Neural cell (in vitro differentiated cells): ENCODE results near the gene CTNNA2. TPM values are rescaled to one million over a fixed set of nuclear protein-coding genes. Genes with fewer than 3 reads are reported as not detected.
"Not testable (repeated sequence)": the region's sequence is repeated elsewhere in the genome, so short reads cannot be mapped to it uniquely, and the experiment has no call there.

ENCODE experiments used
- H2AFZ ChIP-seq: fragments of 200-600, 300-800 bp; sonication (generic), shearing (Covaris generic); 2 replicates; pipeline ENCODE4 v1.6.0; 2014; ENCODE audit warnings: low read depth, mild to moderate bottlenecking, antibody characterized with exemption, low read length, moderate library complexity
- H3F3A ChIP-seq: fragments of 200-600 bp; shearing (Covaris generic); 2 replicates; pipeline ENCODE4 v1.6.1; 2016; ENCODE audit warnings: mild to moderate bottlenecking, moderate library complexity, mixed read lengths, antibody characterized with exemption, low read length; ENCODE audit not compliant: insufficient read depth, poor library complexity, severe bottlenecking
- H3K27ac ChIP-seq: fragments of 200-600, 300-800 bp; sonication (generic), shearing (Covaris generic); 2 replicates; pipeline ENCODE4 v1.5.1; 2014; ENCODE audit warnings: mild to moderate bottlenecking, low read length, moderate library complexity
- H3K27me3 ChIP-seq: fragments of 300-800, 200-600 bp; sonication (generic), shearing (Covaris generic); 2 replicates; pipeline ENCODE4 v1.6.0; 2014; ENCODE audit warnings: mild to moderate bottlenecking, low read depth, low read length, moderate library complexity; ENCODE audit not compliant: insufficient read depth
- H3K36me3 ChIP-seq: fragments of 300-800, 200-600 bp; sonication (generic), shearing (Covaris generic); 2 replicates; pipeline ENCODE4 v1.5.1; 2014; ENCODE audit warnings: mild to moderate bottlenecking, antibody characterized with exemption, low read length, moderate library complexity; ENCODE audit not compliant: insufficient read depth
- H3K4me2 ChIP-seq: fragments of 300-800, 200-600 bp; sonication (generic), shearing (Covaris generic); 2 replicates; pipeline ENCODE4 v1.6.0; 2014; ENCODE audit warnings: mild to moderate bottlenecking, low read length
- H3K4me3 ChIP-seq: fragments of 300-800, 200-600 bp; sonication (generic), shearing (Covaris generic); 2 replicates; pipeline ENCODE4 v1.5.1; 2014; ENCODE audit warnings: mild to moderate bottlenecking, low read length, moderate library complexity
- H3K79me2 ChIP-seq: fragments of 200-600 bp; shearing (Covaris generic); replicated peaks from 2 replicates; pipeline ENCODE4 v1.6.0; 2014; ENCODE audit warnings: mild to moderate bottlenecking, low read length, moderate library complexity; ENCODE audit not compliant: insufficient read depth
- H3K9ac ChIP-seq: fragments of 300-800, 200-600 bp; sonication (generic), shearing (Covaris generic); 2 replicates; pipeline ENCODE4 v1.6.1; 2016; ENCODE audit warnings: mild to moderate bottlenecking, low read length, mixed read lengths
- H3K9me2 ChIP-seq: fragments of 200-600 bp; shearing (Covaris generic); 2 replicates; pipeline ENCODE4 v1.6.1; 2016; ENCODE audit warnings: mild to moderate bottlenecking, low read length, mixed read lengths; ENCODE audit not compliant: insufficient read depth
- H3K9me3 ChIP-seq: fragments of 200-600, 300-800 bp; sonication (generic), shearing (Covaris generic); 2 replicates; pipeline ENCODE4 v1.6.1; 2016; ENCODE audit warnings: mild to moderate bottlenecking, mixed run types, low read length, moderate library complexity, mixed read lengths
- H4K20me1 ChIP-seq: fragments of 200-600 bp; shearing (Covaris generic); 2 replicates; pipeline ENCODE4 v1.6.1; 2016; ENCODE audit warnings: mild to moderate bottlenecking, mixed run types; ENCODE audit not compliant: insufficient read depth
- CTCF ChIP-seq: fragments of 450-650 bp; IDR thresholded peaks from 2 replicates; pipeline ENCODE4 v1.5.1; 2014; ENCODE audit warnings: antibody characterized with exemption, mild to moderate bottlenecking, moderate library complexity; ENCODE audit not compliant: poor library complexity, severe bottlenecking
- EP300 ChIP-seq: fragments of 450-650 bp; conservative IDR thresholded peaks from 2 replicates; pipeline ENCODE4 v1.6.1; 2014; ENCODE audit warnings: antibody characterized with exemption, mild to moderate bottlenecking, moderate library complexity; ENCODE audit not compliant: poor library complexity, severe bottlenecking
- EZH2 ChIP-seq: fragments of 200-600, 300-800 bp; shearing (Covaris generic), sonication (generic); IDR thresholded peaks from 2 replicates; pipeline ENCODE4 v1.6.1; 2014; ENCODE audit warnings: antibody characterized with exemption, low read length, borderline replicate concordance, mild to moderate bottlenecking; ENCODE audit not compliant: insufficient read depth, poor library complexity, severe bottlenecking
- MXI1 ChIP-seq: fragments of 450-650 bp; conservative IDR thresholded peaks from 2 replicates; pipeline ENCODE4 v1.6.1; 2014; ENCODE audit warnings: antibody characterized with exemption, mild to moderate bottlenecking; ENCODE audit not compliant: poor library complexity, severe bottlenecking
- POLR2AphosphoS5 ChIP-seq: IDR thresholded peaks from 2 replicates; pipeline ENCODE4 v1.6.1; 2012
- RAD21 ChIP-seq: fragments of 450-650 bp; conservative IDR thresholded peaks from 2 replicates; pipeline ENCODE4 v1.6.1; 2014; ENCODE audit warnings: antibody characterized with exemption, mild to moderate bottlenecking, moderate library complexity
- REST ChIP-seq: IDR thresholded peaks from 2 replicates; pipeline ENCODE4 v1.6.1; 2012; ENCODE audit warnings: borderline replicate concordance
- SMC3 ChIP-seq: fragments of 450-650 bp; conservative IDR thresholded peaks from 2 replicates; pipeline ENCODE4 v1.6.1; 2014; ENCODE audit warnings: antibody characterized with exemption, mild to moderate bottlenecking, moderate library complexity; ENCODE audit not compliant: poor library complexity
- TAF1 ChIP-seq: IDR thresholded peaks from 2 replicates; pipeline ENCODE4 v1.6.1; 2012; ENCODE audit warnings: low read depth
- polyA plus RNA-seq: library from polyadenylated mRNA; depleted of rRNA; stranded (reverse); fragments of >200 nt; gene quantifications from 2 replicates; pipeline ENCODE4 v1.2.3, GENCODE V29; 2014

Gene CTNNA2
- polyA plus RNA-seq, 1 donor from 2014 or later = 194 TPM

- no peak overlapping the region for H3K27ac ChIP-seq
- H3K27me3 ChIP-seq = no peaks in the 10 kb centered on the region
- no peak overlapping the region for H3K4me3 ChIP-seq
- no peak for TF ChIP-seq SMC3
- no peak for TF ChIP-seq TAF1
- TF ChIP-seq CTCF = no peak
- TF ChIP-seq POLR2AphosphoS5 = no peak
- no peak for TF ChIP-seq EP300
- TF ChIP-seq MXI1 = no peak
- TF ChIP-seq EZH2 = no peak
- no peak for TF ChIP-seq RAD21
- no peak for TF ChIP-seq REST
- H3K79me2 ChIP-seq = no peaks in the 10 kb centered on the region
- H3K36me3 ChIP-seq = no peaks in the 10 kb centered on the region
- no peak overlapping the region for H3K9ac ChIP-seq
- H3K9me3 ChIP-seq = no peaks in the 10 kb centered on the region
- H3K4me2 ChIP-seq = no peak overlapping the region
- H4K20me1 ChIP-seq = no peaks in the 10 kb centered on the region
- no peak overlapping the region for H2AFZ ChIP-seq
- H3K9me2 ChIP-seq = no peaks in the 10 kb centered on the region
- no peaks in the 10 kb centered on the region for H3F3A ChIP-seq
Measured at GRCh38 chr2:80028584-80028983, 515.7 kb downstream of the CTNNA2 start.

- H3K36me3 ChIP-seq = no peaks in the 10 kb centered on the region
- H3K4me2 ChIP-seq = no peak overlapping the region
- H3K9me2 ChIP-seq = no peaks in the 10 kb centered on the region
- no peaks in the 10 kb centered on the region for H3K9me3 ChIP-seq
- H3K27me3 ChIP-seq = no peaks in the 10 kb centered on the region
- H3F3A ChIP-seq = no peaks in the 10 kb centered on the region
- no peaks in the 10 kb centered on the region for H4K20me1 ChIP-seq
- no peaks in the 10 kb centered on the region for H3K79me2 ChIP-seq
- no peak overlapping the region for H3K9ac ChIP-seq
- no peak overlapping the region for H2AFZ ChIP-seq
- H3K27ac ChIP-seq = no peak overlapping the region
- TF ChIP-seq SMC3 (no peak), EP300 (no peak), REST (no peak), TAF1 (no peak), EZH2 (no peak), CTCF (no peak), MXI1 (no peak), POLR2AphosphoS5 (no peak), RAD21 (no peak)
- no peak overlapping the region for H3K4me3 ChIP-seq
Measured at GRCh38 chr2:80030135-80030534, 517.3 kb downstream of the CTNNA2 start.

GRCh38 chr2:80032684-80033083, 519.8 kb downstream of the CTNNA2 start:
- not testable (repeated sequence) for H3K4me2 ChIP-seq

More at GRCh38 chr2:80032684-80033083, 519.8 kb downstream of the CTNNA2 start:
- H3F3A ChIP-seq, H3K27ac ChIP-seq, H4K20me1 ChIP-seq, H2AFZ ChIP-seq, H3K9me3 ChIP-seq, H3K27me3 ChIP-seq, H3K79me2 ChIP-seq, H3K4me3 ChIP-seq, H3K9me2 ChIP-seq, H3K9ac ChIP-seq, H3K36me3 ChIP-seq: not testable (repeated sequence)
